H9 (cell line): ENCODE measurements around the gene CTDSPL. TPM values are rescaled to one million over a fixed set of nuclear protein-coding genes. Genes with fewer than 3 reads are reported as not detected.

Experiments
- DNase-seq: peaks from one replicate; pipeline ENCODE4 v3.0.0-alpha.2; 2017
- H2AFZ ChIP-seq: one replicate; pipeline ENCODE4 v1.6.1; 2013; ENCODE audit warnings: mild to moderate bottlenecking, low read length, control low read depth, moderate library complexity
- H2AK5ac ChIP-seq: 2 replicates; pipeline ENCODE4 v1.6.1; 2013; ENCODE audit warnings: low read length, control low read depth, mixed read lengths; ENCODE audit not compliant: insufficient read length
- H2BK120ac ChIP-seq: one replicate; pipeline ENCODE4 v1.6.1; 2013; ENCODE audit warnings: low read depth, mild to moderate bottlenecking, low read length, control low read depth, inconsistent platforms; ENCODE audit not compliant: poor library complexity, severe bottlenecking
- H2BK12ac ChIP-seq: 2 replicates; pipeline ENCODE4 v1.6.1; 2013; ENCODE audit warnings: low read length, control low read depth, mixed read lengths, low read depth; ENCODE audit not compliant: insufficient read length
- H2BK15ac ChIP-seq: 2 replicates; pipeline ENCODE4 v1.6.1; 2013; ENCODE audit warnings: low read depth, low read length, control low read depth
- H2BK20ac ChIP-seq: one replicate; pipeline ENCODE4 v1.6.1; 2013; ENCODE audit warnings: low read depth, mild to moderate bottlenecking, low read length, control low read depth, inconsistent platforms; ENCODE audit not compliant: poor library complexity, severe bottlenecking
- H2BK5ac ChIP-seq: 2 replicates; pipeline ENCODE4 v1.6.1; 2013; ENCODE audit warnings: low read length, control low read depth, mixed read lengths; ENCODE audit not compliant: insufficient read length
- H3K14ac ChIP-seq: 2 replicates; pipeline ENCODE4 v1.6.1; 2013; ENCODE audit warnings: low read length, control low read depth; ENCODE audit not compliant: insufficient read depth
- H3K18ac ChIP-seq: 2 replicates; pipeline ENCODE4 v1.6.1; 2013; ENCODE audit warnings: low read depth, mild to moderate bottlenecking, mixed read lengths, low read length, control low read depth; ENCODE audit not compliant: insufficient read length
- H3K23ac ChIP-seq: 2 replicates; pipeline ENCODE4 v1.6.1; 2013; ENCODE audit warnings: low read length, control low read depth, mixed read lengths, low read depth; ENCODE audit not compliant: insufficient read length
- H3K23me2 ChIP-seq: 2 replicates; pipeline ENCODE4 v1.6.1; 2013; ENCODE audit warnings: low read depth, mild to moderate bottlenecking, mixed read lengths, low read length, control low read depth; ENCODE audit not compliant: insufficient read length, poor library complexity, severe bottlenecking
- H3K27ac ChIP-seq: 2 replicates; pipeline ENCODE4 v1.5.1; 2013; ENCODE audit warnings: low read length, control low read depth, mixed read lengths, low read depth; ENCODE audit not compliant: insufficient read length
- H3K27me3 ChIP-seq: 2 replicates; pipeline ENCODE4 v1.6.1; 2013; ENCODE audit warnings: low read length, control low read depth, inconsistent platforms; ENCODE audit not compliant: insufficient read depth
- H3K4ac ChIP-seq: 2 replicates; pipeline ENCODE4 v1.6.1; 2013; ENCODE audit warnings: low read depth, mild to moderate bottlenecking, control low read depth, inconsistent platforms, low read length, moderate library complexity
- H3K4me1 ChIP-seq: 2 replicates; pipeline ENCODE4 v1.6.1; 2013; ENCODE audit warnings: low read length, control low read depth, inconsistent platforms; ENCODE audit not compliant: insufficient read depth
- H3K4me2 ChIP-seq: 2 replicates; pipeline ENCODE4 v1.6.1; 2013; ENCODE audit warnings: low read length, control low read depth, mixed read lengths; ENCODE audit not compliant: insufficient read length, insufficient read depth
- H3K56ac ChIP-seq: 2 replicates; pipeline ENCODE4 v1.6.1; 2013; ENCODE audit warnings: low read depth, mild to moderate bottlenecking, mixed read lengths, low read length, control low read depth; ENCODE audit not compliant: insufficient read length
- H3K79me1 ChIP-seq: 2 replicates; pipeline ENCODE4 v1.6.1; 2013; ENCODE audit warnings: low read depth, mild to moderate bottlenecking, moderate library complexity, low read length, control low read depth, inconsistent platforms; ENCODE audit not compliant: insufficient read depth, poor library complexity, severe bottlenecking
- H3K79me2 ChIP-seq: 2 replicates; pipeline ENCODE4 v1.6.1; 2013; ENCODE audit warnings: low read length, control low read depth, inconsistent platforms; ENCODE audit not compliant: insufficient read depth
- H3K9ac ChIP-seq: 2 replicates; pipeline ENCODE4 v1.6.1; 2013; ENCODE audit warnings: low read length, control low read depth, mixed read lengths; ENCODE audit not compliant: insufficient read length; ENCODE audit errors: extremely low read depth
- H3K9me3 ChIP-seq: one replicate; pipeline ENCODE4 v1.6.1; 2013; ENCODE audit warnings: low read depth, low read length, inconsistent platforms; ENCODE audit not compliant: control insufficient read depth
- H3T11ph ChIP-seq: one replicate; pipeline ENCODE4 v1.6.1; 2013; ENCODE audit warnings: mild to moderate bottlenecking, low read length, control low read depth, inconsistent platforms
- H4K20me1 ChIP-seq: one replicate; pipeline ENCODE4 v1.6.1; 2013; ENCODE audit not compliant: control insufficient read depth, insufficient read length, insufficient read depth
- H4K5ac ChIP-seq: 2 replicates; pipeline ENCODE4 v1.6.1; 2013; ENCODE audit warnings: low read depth, mild to moderate bottlenecking, mixed read lengths, low read length, control low read depth; ENCODE audit not compliant: insufficient read length
- H4K8ac ChIP-seq: replicated peaks from 2 replicates; pipeline ENCODE4 v1.6.1; 2013; ENCODE audit warnings: low read length, control low read depth, mixed read lengths, low read depth; ENCODE audit not compliant: insufficient read length
- H4K91ac ChIP-seq: 2 replicates; pipeline ENCODE4 v1.6.1; 2013; ENCODE audit warnings: low read depth, mild to moderate bottlenecking, moderate library complexity, mixed read lengths, low read length, control low read depth; ENCODE audit not compliant: insufficient read length
- H3K27ac Mint-ChIP-seq, 3 experiments: 2 replicates in 2 of 3; 3 replicates in 1 of 3; pipeline ENCODE4 v1.8.0; 2020 to 2021; ENCODE audit warnings: mixed read lengths in 3 of 3, mild to moderate bottlenecking in 1 of 3, moderate library complexity in 1 of 3
- H3K27me3 Mint-ChIP-seq: 2 replicates; pipeline ENCODE4 v1.8.0; 2021; ENCODE audit warnings: low read depth, mild to moderate bottlenecking, moderate library complexity, mixed read lengths
- H3K36me3 Mint-ChIP-seq, 3 experiments: 2 replicates in 2 of 3; 3 replicates in 1 of 3; pipeline ENCODE4 v1.8.0; 2020 to 2021; ENCODE audit warnings: low read depth in 3 of 3, mixed read lengths in 3 of 3; ENCODE audit not compliant: insufficient read depth in 1 of 3
- H3K4me1 Mint-ChIP-seq, 2 experiments: 2 replicates each; pipeline ENCODE4 v1.8.0; 2020; ENCODE audit warnings: mixed read lengths in 2 of 2
- H3K4me3 Mint-ChIP-seq, 2 experiments: 2 replicates in 1 of 2; 3 replicates in 1 of 2; pipeline ENCODE4 v1.8.0; 2020 to 2021; ENCODE audit warnings: mild to moderate bottlenecking in 2 of 2, mixed read lengths in 2 of 2, moderate library complexity in 1 of 2
- H3K9me3 Mint-ChIP-seq, 2 experiments: 2 replicates in 1 of 2; 3 replicates in 1 of 2; pipeline ENCODE4 v1.8.0; 2020; ENCODE audit warnings: mild to moderate bottlenecking in 2 of 2, mixed read lengths in 2 of 2, moderate library complexity in 1 of 2
- CTCF ChIP-seq: fragments of 200-600 bp; sonication (generic); conservative IDR thresholded peaks from 3 replicates; pipeline ENCODE4 v1.8.0; 2021; ENCODE audit warnings: antibody characterized with exemption, mild to moderate bottlenecking
- WGBS: extraction: QIAGEN DNeasy Blood & Tissue Kit; methylation state at CpG from one replicate; pipeline ENCODE4 v1.1.7; 2013; ENCODE audit warnings: missing lambda C conversion rate, low lambda C conversion rate, mixed read lengths; ENCODE audit not compliant: insufficient read length; ENCODE audit errors: extremely low coverage; 5-methylcytosine and 5-hydroxymethylcytosine counted together
- total RNA-seq: library from RNA; stranded (reverse); gene quantifications from 2 replicates; pipeline ENCODE4 v1.2.1, GENCODE V29; 2021

The CTDSPL gene
- total RNA-seq, 1 experiment from 2014 or later = 20.8 TPM

GRCh38 chr3:37886395-37886794 is 24.7 kb downstream of the CTDSPL start:
- Histone ChIP-seq H4K20me1 (no peaks in the 10 kb centered on the region), H3K27me3 (no peaks in the 10 kb centered on the region), H3K9ac (no peak overlapping the region), H4K5ac (no peak overlapping the region), H4K91ac (no peak overlapping the region), H3K23ac (no peak overlapping the region), H3K4ac (no peak overlapping the region), H3T11ph (no peak overlapping the region), H2BK5ac (no peak overlapping the region), H3K14ac (no peak overlapping the region), H4K8ac (no peak overlapping the region), H3K4me2 (no peak overlapping the region), H3K27ac (no peak overlapping the region), H2AK5ac (no peak overlapping the region), H2BK120ac (no peak overlapping the region), H3K79me1 (no peaks in the 10 kb centered on the region), H3K4me1 (no peaks in the 10 kb centered on the region; the same call in none of the 2 replicates), H2BK15ac (no peak overlapping the region), H2BK20ac (no peak overlapping the region), H3K79me2 (no peaks in the 10 kb centered on the region; the same call in 1 of the 2 replicates), H2BK12ac (no peak overlapping the region), H3K18ac (no peak overlapping the region), H2AFZ (no peak overlapping the region), H3K23me2 (no peaks in the 10 kb centered on the region), H3K9me3 (no peaks in the 10 kb centered on the region), H3K56ac (no peak overlapping the region)
- no peak for TF ChIP-seq CTCF
- Mint-ChIP-seq H3K9me3 (no peaks in the 10 kb centered on the region), H3K4me1 (peaks cover 7 to 10% of the 10 kb centered on the region in 2 experiments), H3K4me3 (no peak overlapping the region), H3K36me3 (no peaks in the 10 kb centered on the region), H3K27ac (peak overlapping the region in 1 of 3 experiments; percentile 78; a peak in 2 of 7 replicates), H3K27me3 (no peaks in the 10 kb centered on the region)
- WGBS = no CpG with 5 or more reads among the region's 1 CpG
- DNase-seq = no peak
